ENCODE results near the gene CDK18. TPM values are rescaled to one million over a fixed set of nuclear protein-coding genes. Genes with fewer than 3 reads are reported as not detected.

CDK18 gene
- total and polyA plus RNA-seq, 2 experiments from 2014 or later = not detected

GRCh38 chr1:205474571-205474970 is 29.9 kb upstream of the CDK18 start:
- 65 to 68% methylated on average over 3 of the region's 3 CpGs for WGBS, 2 experiments (ENCODE audit: low coverage in 1 of 2, low lambda C conversion rate in 2 of 2, missing lambda C conversion rate in 2 of 2)
- Histone ChIP-seq H3K9me2 (ENCODE audit: insufficient read depth) (no peaks in the 10 kb centered on the region), H3K36me3 (ENCODE audit: low read depth) (no peaks in the 10 kb centered on the region), H2AFZ (no peak overlapping the region), H3K79me2 (ENCODE audit: insufficient read depth) (no peaks in the 10 kb centered on the region), H3K9ac (no peak overlapping the region), H3K4me3 (no peak overlapping the region), H3F3A (ENCODE audit: insufficient read depth) (no peaks in the 10 kb centered on the region), H3K27ac (no peak overlapping the region), H3K9me3 (ENCODE audit: low read depth) (no peaks in the 10 kb centered on the region), H4K20me1 (ENCODE audit: insufficient read depth) (no peaks in the 10 kb centered on the region), H3K4me2 (ENCODE audit: unreplicated experiment) (no peak overlapping the region), H3K4me1 (ENCODE audit: insufficient read depth) (no peaks in the 10 kb centered on the region), H3K27me3 (replicated peaks; ENCODE audit: insufficient read depth) (peaks cover 56% of the 10 kb centered on the region)
- no peak for TF ChIP-seq EZH2phosphoT487 (IDR thresholded peaks at IDR 0.05; ENCODE audit: insufficient read depth, low read depth)
- no peak for TF ChIP-seq EZH2 (IDR thresholded peaks at IDR 0.05; ENCODE audit: insufficient read depth, poor library complexity, severe bottlenecking)
- in situ Hi-C loops (cut with MboI) = no loop called here
- no peak for DNase-seq

DNA sequence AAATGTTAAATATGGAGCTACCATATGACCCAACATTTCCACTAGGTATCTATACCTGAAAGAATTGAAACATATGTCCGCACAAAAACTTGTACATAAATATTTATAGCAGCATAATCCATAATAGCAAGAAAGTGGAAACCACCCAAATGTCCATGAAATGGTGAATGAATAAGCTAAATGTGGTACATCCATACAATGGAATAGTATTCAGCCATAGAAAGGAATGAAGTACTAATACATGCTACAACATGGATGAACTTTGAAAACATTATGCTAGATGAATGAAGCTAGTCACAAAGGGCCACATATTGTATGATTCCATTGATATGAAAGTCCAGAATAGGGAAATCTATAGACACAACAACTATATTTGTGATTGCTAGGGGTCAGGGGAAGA is 28.6 kb upstream of the CDK18 start:
- peaks cover 60% of the 10 kb centered on the region for H3K27me3 ChIP-seq (replicated peaks; ENCODE audit: insufficient read depth)
- 72 to 91% methylated on average over 1 of the region's 1 CpG for WGBS, 2 experiments (ENCODE audit: low coverage in 1 of 2, low lambda C conversion rate in 2 of 2, missing lambda C conversion rate in 2 of 2)
- no peak overlapping the region for H3K27ac ChIP-seq
- no peaks in the 10 kb centered on the region for H3K4me1 ChIP-seq (ENCODE audit: insufficient read depth)
- no peak overlapping the region for H2AFZ ChIP-seq
- no peak for DNase-seq
- no peaks in the 10 kb centered on the region for H3K79me2 ChIP-seq (ENCODE audit: insufficient read depth)
- H3K9me2 ChIP-seq (ENCODE audit: insufficient read depth) = no peaks in the 10 kb centered on the region
- TF ChIP-seq EZH2phosphoT487 (IDR thresholded peaks at IDR 0.05; ENCODE audit: insufficient read depth, low read depth) (no peak), EZH2 (IDR thresholded peaks at IDR 0.05; ENCODE audit: insufficient read depth, poor library complexity, severe bottlenecking) (no peak)
- no peak overlapping the region for H3K9ac ChIP-seq
- no peaks in the 10 kb centered on the region for H3F3A ChIP-seq (ENCODE audit: insufficient read depth)
- no peaks in the 10 kb centered on the region for H3K9me3 ChIP-seq (ENCODE audit: low read depth)
- H4K20me1 ChIP-seq (ENCODE audit: insufficient read depth) = no peaks in the 10 kb centered on the region
- in situ Hi-C loops (cut with MboI) = no loop called here
- H3K4me2 ChIP-seq (ENCODE audit: unreplicated experiment) = no peak overlapping the region
- H3K36me3 ChIP-seq (ENCODE audit: low read depth) = no peaks in the 10 kb centered on the region
- no peak overlapping the region for H3K4me3 ChIP-seq

DNA sequence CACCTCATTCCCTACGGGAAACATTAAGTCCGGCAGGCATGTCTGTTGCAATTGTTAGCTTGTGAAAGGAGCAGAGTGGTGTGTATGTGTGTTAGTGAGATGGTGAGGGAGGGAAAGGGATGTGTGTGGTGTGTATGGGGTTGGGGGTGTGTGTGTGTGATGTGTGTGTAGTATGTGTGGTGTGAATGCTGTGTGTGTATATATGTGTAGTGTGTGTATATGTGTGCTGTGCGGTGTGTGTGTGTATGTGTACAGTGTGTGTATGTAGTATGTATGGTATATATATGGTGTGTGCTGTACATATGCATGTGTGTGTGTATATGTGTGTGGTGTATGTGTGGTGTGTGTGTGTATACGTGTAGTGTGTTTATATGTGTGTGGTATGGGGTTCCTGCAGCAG is 27.8 kb upstream of the CDK18 start:
- no peak for TF ChIP-seq EZH2 (IDR thresholded peaks at IDR 0.05; ENCODE audit: insufficient read depth, poor library complexity, severe bottlenecking)
- TF ChIP-seq EZH2phosphoT487 (IDR thresholded peaks at IDR 0.05; ENCODE audit: insufficient read depth, low read depth) = no peak
- no peaks in the 10 kb centered on the region for H3K4me1 ChIP-seq (ENCODE audit: insufficient read depth)
- 86 to 87% methylated on average over 4 of the region's 4 CpGs for WGBS, 2 experiments (ENCODE audit: low coverage in 1 of 2, low lambda C conversion rate in 2 of 2, missing lambda C conversion rate in 2 of 2)
- peaks cover 60% of the 10 kb centered on the region for H3K27me3 ChIP-seq (replicated peaks; ENCODE audit: insufficient read depth)
- no peak overlapping the region for H2AFZ ChIP-seq
- H3K9me2 ChIP-seq (ENCODE audit: insufficient read depth) = no peaks in the 10 kb centered on the region
- no peaks in the 10 kb centered on the region for H3K79me2 ChIP-seq (ENCODE audit: insufficient read depth)
- no peak overlapping the region for H3K4me2 ChIP-seq (ENCODE audit: unreplicated experiment)
- in situ Hi-C loops (cut with MboI) = no loop called here
- H3K27ac ChIP-seq = no peak overlapping the region
- no peaks in the 10 kb centered on the region for H3K9me3 ChIP-seq (ENCODE audit: low read depth)
- no peak overlapping the region for H3K4me3 ChIP-seq
- no peaks in the 10 kb centered on the region for H3K36me3 ChIP-seq (ENCODE audit: low read depth)
- no peak overlapping the region for H3K9ac ChIP-seq
- no peaks in the 10 kb centered on the region for H4K20me1 ChIP-seq (ENCODE audit: insufficient read depth)
- H3F3A ChIP-seq (ENCODE audit: insufficient read depth) = no peaks in the 10 kb centered on the region
- DNase-seq = no peak

- Histone ChIP-seq H3K27ac (no peak overlapping the region), H3K36me3 (ENCODE audit: low read depth) (no peaks in the 10 kb centered on the region), H4K20me1 (ENCODE audit: insufficient read depth) (no peaks in the 10 kb centered on the region), H2AFZ (no peak overlapping the region), H3F3A (ENCODE audit: insufficient read depth) (no peaks in the 10 kb centered on the region), H3K4me2 (ENCODE audit: unreplicated experiment) (no peak overlapping the region), H3K9ac (no peak overlapping the region), H3K4me1 (ENCODE audit: insufficient read depth) (no peaks in the 10 kb centered on the region), H3K27me3 (replicated peaks; ENCODE audit: insufficient read depth) (peaks cover 66% of the 10 kb centered on the region), H3K9me3 (ENCODE audit: low read depth) (no peaks in the 10 kb centered on the region), H3K79me2 (ENCODE audit: insufficient read depth) (no peaks in the 10 kb centered on the region), H3K9me2 (ENCODE audit: insufficient read depth) (no peaks in the 10 kb centered on the region), H3K4me3 (no peak overlapping the region)
- DNase-seq = no peak
- TF ChIP-seq EZH2phosphoT487 (IDR thresholded peaks at IDR 0.05; ENCODE audit: insufficient read depth, low read depth) = no peak
- TF ChIP-seq EZH2 (IDR thresholded peaks at IDR 0.05; ENCODE audit: insufficient read depth, poor library complexity, severe bottlenecking) = no peak
- 34 to 52% methylated on average over 6 of the region's 6 CpGs for WGBS, 2 experiments (ENCODE audit: low coverage in 1 of 2, low lambda C conversion rate in 2 of 2, missing lambda C conversion rate in 2 of 2)
- in situ Hi-C loops (cut with MboI) = no loop called here
Measured at GRCh38 chr1:205477121-205477758, 27.2 kb upstream of the CDK18 start.

Measured in GM23248 (cell line).